B cell (primary cell): Measurements from ENCODE around the gene IER3.

Experiments
- CTCF ChIP-seq: fragments of 200-600 bp; IDR thresholded peaks from one replicate; pipeline ENCODE4 v1.8.0; 2022; ENCODE audit warnings: antibody characterized with exemption, mild to moderate bottlenecking
- EZH2 ChIP-seq: IDR thresholded peaks from 2 replicates; pipeline ENCODE4 v1.6.1; 2012; ENCODE audit warnings: borderline replicate concordance, low read depth, mild to moderate bottlenecking, moderate library complexity, low read length; ENCODE audit not compliant: insufficient read depth, poor library complexity, severe bottlenecking

DNA sequence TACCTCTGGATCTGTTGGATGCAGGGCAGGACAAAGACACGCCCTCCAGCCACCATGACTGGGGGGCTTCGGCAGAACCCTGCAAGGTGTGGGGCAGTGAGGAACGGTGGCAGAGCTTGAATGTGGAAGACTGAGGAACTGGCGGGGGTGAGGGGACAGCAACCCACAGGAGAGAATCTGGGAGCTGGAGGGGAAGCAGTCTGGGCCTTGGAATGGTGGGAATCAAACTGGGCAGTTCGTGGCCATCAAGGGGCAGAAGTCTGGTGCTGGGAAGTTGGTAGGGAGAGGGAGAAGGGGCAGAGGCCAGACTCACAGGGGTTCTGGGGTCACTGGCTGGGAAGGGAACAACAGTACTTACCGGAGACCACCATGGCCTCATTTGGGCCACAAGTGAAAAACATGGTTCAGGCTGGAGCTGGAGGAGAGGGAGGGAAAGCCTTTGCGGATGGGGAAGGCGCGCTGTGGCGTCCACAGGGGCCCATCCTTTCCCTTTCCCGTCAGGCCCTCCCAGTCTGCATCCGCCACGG, 2.5 kb downstream of the IER3 start:
- no peak for TF ChIP-seq EZH2
- TF ChIP-seq CTCF, result no peak
